AG10803 (cell line): ENCODE results near the gene ALPI.
"Not testable (repeated sequence)": the region's sequence is repeated elsewhere in the genome, so short reads cannot be mapped to it uniquely, and the experiment has no call there.

ENCODE experiments used
- DNase-seq: peaks from one replicate; pipeline ENCODE4 v3.0.0; 2010; ENCODE audit warnings: low read depth
- H3K4me3 ChIP-seq: 2 replicates; pipeline ENCODE4 v1.5.1; 2011; ENCODE audit warnings: mild to moderate bottlenecking, low read length, control low read depth
- CTCF ChIP-seq: conservative IDR thresholded peaks from 2 replicates; pipeline ENCODE4 v1.5.1; 2011; ENCODE audit warnings: mild to moderate bottlenecking, low read length, control low read depth, inconsistent platforms

ALPI gene

GRCh38 chr2:232436381-232437194 is 19.4 kb upstream of the ALPI start:
- TF ChIP-seq CTCF: no peak
- DNase-seq: no peak
- H3K4me3 ChIP-seq: no peak overlapping the region

- no peak for TF ChIP-seq CTCF
- no peak for DNase-seq
- no peak overlapping the region for H3K4me3 ChIP-seq
These were observed 18.8 kb upstream of the ALPI start for GRCh38 chr2:232437195-232437571.

DNA sequence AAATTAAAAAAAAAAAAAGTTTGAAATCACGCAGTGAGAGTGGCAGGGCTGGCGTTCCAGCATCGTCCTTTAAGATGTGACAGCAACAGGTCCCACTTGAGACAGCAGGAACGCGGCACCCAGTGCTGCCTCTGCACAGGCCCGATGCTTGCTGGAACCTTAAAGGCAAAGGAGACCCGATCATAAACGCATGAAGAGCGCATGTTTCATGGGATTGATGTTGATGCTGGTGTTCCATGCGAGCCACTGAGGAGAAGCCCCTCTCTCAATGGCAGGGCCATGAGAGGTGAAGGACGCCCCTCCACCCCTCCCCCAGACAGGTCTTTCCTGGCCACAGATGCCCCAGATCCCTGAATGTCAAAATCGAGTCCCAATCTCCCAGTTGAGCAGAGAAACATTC is 17.9 kb upstream of the ALPI start:
- DNase-seq: no peak
- no peak overlapping the region for H3K4me3 ChIP-seq
- TF ChIP-seq CTCF: no peak

DNA sequence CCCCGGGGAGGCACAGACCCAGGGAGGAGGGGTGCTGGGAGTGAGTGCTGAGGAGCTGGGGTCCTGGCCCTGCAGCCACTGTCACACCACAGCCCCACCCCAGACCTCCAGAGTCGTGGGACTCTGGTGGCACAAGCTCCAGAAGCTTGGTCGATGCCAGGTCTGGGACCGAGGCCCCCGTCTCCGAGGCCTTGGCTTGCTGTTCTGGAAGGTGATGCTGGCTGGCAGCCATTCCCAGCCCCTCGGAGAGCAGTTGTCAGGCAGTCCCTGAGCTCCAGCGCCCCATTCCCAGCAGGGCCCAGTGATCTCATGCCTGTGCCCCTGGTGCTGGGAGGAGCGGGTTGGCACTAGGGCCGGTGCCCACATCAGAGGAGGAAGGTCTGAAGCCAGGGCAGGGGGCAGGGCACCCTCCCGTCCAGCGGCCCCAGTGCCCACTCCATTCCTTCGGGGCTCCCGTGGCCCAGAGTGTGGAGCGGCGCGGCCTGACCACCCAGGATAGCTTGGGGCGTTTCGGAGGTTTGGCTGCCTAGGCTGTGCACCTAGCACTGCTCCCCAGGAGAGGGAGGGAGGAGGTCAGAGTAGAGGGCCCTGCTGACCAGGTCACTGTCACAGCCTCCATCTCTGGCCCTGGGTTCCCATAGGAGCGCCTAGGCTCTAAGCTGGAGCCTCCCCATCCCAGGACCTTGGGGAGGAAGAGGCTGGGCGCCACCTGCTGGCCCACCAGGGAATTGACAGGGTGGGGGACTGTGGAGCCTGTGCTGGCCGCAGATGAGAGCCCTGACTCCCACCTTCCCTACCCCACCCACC is 16.8 kb upstream of the ALPI start:
- TF ChIP-seq CTCF: peak; percentile 30; the same call in 1 of the 2 replicates
- no peak for DNase-seq
- H3K4me3 ChIP-seq: no peak overlapping the region

- peak; percentile 21 for TF ChIP-seq CTCF
- DNase-seq: no peak
- no peak overlapping the region for H3K4me3 ChIP-seq
These were observed 16.2 kb upstream of the ALPI start for GRCh38 chr2:232439758-232440135.

GRCh38 chr2:232440220-232441018 is 15.5 kb upstream of the ALPI start:
- H3K4me3 ChIP-seq: not testable (repeated sequence)
- DNase-seq: peak; percentile 50
- peak; percentile 77 for TF ChIP-seq CTCF
